BE2C (cell line): ENCODE results near the gene CKAP5.

Experiments
- DNase-seq: peaks from one replicate; pipeline ENCODE4 v3.0.0-alpha.2; 2020
- H3K27me3 ChIP-seq: fragments of 250-450 bp; sonication (Bioruptor Pico); 2 replicates; pipeline ENCODE4 v1.5.1; 2020; ENCODE audit warnings: mild to moderate bottlenecking
- H3K36me3 ChIP-seq: fragments of 250-450 bp; sonication (Bioruptor Pico); 2 replicates; pipeline ENCODE4 v1.5.1; 2020; ENCODE audit warnings: mild to moderate bottlenecking
- H3K4me1 ChIP-seq: fragments of 250-450 bp; sonication (Bioruptor Pico); 2 replicates; pipeline ENCODE4 v1.5.1; 2020
- H3K4me3 ChIP-seq: 2 replicates; pipeline ENCODE4 v1.5.1; 2011; ENCODE audit warnings: low read depth, low read length
- H3K9me3 ChIP-seq: fragments of 250-450 bp; sonication (Bioruptor Pico); 2 replicates; pipeline ENCODE4 v1.5.1; 2020
- TF ChIP-seq, protein P1 (sequence below): IDR thresholded peaks from 2 replicates; pipeline ENCODE4 v1.5.1; 2012; ENCODE audit warnings: mild to moderate bottlenecking, low read depth, low read length

CKAP5 gene

GRCh38 chr11:46743693-46744339 lies 102.3 kb downstream of the CKAP5 start:
- TF ChIP-seq, protein P1, sequence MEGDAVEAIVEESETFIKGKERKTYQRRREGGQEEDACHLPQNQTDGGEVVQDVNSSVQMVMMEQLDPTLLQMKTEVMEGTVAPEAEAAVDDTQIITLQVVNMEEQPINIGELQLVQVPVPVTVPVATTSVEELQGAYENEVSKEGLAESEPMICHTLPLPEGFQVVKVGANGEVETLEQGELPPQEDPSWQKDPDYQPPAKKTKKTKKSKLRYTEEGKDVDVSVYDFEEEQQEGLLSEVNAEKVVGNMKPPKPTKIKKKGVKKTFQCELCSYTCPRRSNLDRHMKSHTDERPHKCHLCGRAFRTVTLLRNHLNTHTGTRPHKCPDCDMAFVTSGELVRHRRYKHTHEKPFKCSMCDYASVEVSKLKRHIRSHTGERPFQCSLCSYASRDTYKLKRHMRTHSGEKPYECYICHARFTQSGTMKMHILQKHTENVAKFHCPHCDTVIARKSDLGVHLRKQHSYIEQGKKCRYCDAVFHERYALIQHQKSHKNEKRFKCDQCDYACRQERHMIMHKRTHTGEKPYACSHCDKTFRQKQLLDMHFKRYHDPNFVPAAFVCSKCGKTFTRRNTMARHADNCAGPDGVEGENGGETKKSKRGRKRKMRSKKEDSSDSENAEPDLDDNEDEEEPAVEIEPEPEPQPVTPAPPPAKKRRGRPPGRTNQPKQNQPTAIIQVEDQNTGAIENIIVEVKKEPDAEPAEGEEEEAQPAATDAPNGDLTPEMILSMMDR, result no peak
- Histone ChIP-seq H3K36me3 (peaks cover 36% of the 10 kb centered on the region), H3K9me3 (no peaks in the 10 kb centered on the region), H3K4me3 (no peak overlapping the region), H3K27me3 (no peaks in the 10 kb centered on the region), H3K4me1 (no peaks in the 10 kb centered on the region)
- DNase-seq, result no peak

GRCh38 chr11:46743043-46743442 lies 103.0 kb downstream of the CKAP5 start:
- H3K4me3 ChIP-seq, result no peak overlapping the region
- no peaks in the 10 kb centered on the region for H3K9me3 ChIP-seq
- TF ChIP-seq, protein P1, result no peak
- no peaks in the 10 kb centered on the region for H3K4me1 ChIP-seq
- no peaks in the 10 kb centered on the region for H3K27me3 ChIP-seq
- H3K36me3 ChIP-seq, result peaks cover 33% of the 10 kb centered on the region
- no peak for DNase-seq

DNA sequence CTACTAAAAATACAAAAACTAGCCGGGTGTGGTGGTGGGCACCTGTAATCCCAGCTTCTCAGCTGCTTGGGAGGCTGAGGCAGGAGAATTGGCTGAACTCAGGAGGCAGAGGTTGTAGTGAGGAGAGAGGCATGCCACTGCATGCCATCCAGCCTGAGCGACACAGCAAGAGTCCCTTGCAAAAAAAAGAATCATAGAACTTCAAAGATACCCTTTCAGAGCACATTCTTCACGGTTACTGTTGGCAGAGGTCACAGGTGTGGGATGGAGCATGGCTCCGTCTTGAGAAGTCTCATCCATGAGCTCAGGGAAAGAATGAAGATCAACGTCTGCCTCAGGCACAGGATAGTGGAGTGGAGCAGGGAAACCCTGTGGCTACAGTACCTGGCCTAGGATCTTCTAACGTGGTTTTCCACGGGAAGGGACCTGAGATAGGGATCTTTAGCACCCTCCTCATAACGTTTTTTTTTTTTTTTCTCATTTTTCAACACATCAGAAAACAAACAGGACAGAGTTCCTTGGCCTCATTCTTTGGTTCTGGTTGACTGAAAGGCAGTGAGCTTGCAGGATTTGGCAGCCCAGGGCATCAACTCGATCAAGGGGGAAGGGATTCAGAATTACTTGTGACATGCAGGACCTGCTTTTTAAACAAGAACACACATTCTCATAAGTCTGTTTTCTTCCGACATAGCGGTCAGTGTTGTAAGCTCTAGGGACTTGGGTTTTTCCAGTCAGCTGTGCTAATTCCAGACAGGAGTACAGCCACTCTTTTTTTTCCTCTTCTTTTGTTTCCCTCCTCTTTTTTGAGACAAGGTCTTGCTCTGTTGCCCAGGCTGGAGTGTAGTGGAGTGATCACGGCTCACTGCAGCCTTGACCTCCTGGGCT lies 104.2 kb downstream of the CKAP5 start:
- H3K36me3 ChIP-seq, result peaks cover 31% of the 10 kb centered on the region
- no peaks in the 10 kb centered on the region for H3K27me3 ChIP-seq
- TF ChIP-seq, protein P1, result no peak
- H3K4me1 ChIP-seq, result no peaks in the 10 kb centered on the region
- no peak overlapping the region for H3K4me3 ChIP-seq
- DNase-seq, result no peak
- H3K9me3 ChIP-seq, result no peaks in the 10 kb centered on the region

DNA sequence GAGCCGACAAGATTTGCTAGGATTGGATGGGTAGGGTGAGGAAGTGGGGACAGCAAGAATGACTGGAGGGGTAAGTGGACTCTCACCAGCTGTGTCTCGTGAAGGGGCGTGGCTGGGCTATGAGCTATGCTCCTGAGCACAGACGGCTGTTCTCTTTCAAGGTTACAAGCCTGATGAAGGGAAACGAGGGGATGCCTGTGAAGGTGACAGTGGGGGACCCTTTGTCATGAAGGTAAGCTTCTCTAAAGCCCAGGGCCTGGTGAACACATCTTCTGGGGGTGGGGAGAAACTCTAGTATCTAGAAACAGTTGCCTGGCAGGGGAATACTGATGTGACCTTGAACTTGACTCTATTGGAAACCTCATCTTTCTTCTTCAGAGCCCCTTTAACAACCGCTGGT lies 107.2 kb downstream of the CKAP5 start:
- H3K9me3 ChIP-seq, result no peaks in the 10 kb centered on the region
- no peaks in the 10 kb centered on the region for H3K4me1 ChIP-seq
- TF ChIP-seq, protein P1, result no peak
- no peak for DNase-seq
- peaks cover 17% of the 10 kb centered on the region for H3K36me3 ChIP-seq
- no peak overlapping the region for H3K4me3 ChIP-seq
- no peaks in the 10 kb centered on the region for H3K27me3 ChIP-seq

DNA sequence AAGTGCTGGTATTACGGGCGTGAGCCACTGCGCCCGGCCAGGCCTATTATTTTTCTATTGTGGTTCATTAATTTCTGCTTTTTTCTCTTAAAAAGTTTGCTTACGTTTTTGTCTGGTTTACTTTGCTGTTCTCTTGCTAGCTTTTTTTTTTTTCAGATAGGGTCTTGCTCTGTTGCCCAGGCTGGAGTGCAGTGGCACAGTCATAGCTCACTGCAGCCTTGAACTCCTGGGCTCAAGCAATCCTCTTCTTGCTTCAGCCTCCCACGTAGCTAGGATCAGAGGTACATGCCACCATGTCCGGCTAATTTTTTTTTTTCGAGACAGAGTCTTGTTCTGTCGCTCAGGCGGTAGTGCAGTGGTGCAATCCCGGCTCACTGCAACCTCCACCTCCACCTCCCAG lies 108.4 kb downstream of the CKAP5 start:
- TF ChIP-seq, protein P1, result no peak
- peaks cover 5% of the 10 kb centered on the region for H3K36me3 ChIP-seq
- H3K27me3 ChIP-seq, result no peaks in the 10 kb centered on the region
- no peaks in the 10 kb centered on the region for H3K9me3 ChIP-seq
- no peak overlapping the region for H3K4me3 ChIP-seq
- H3K4me1 ChIP-seq, result no peaks in the 10 kb centered on the region
- no peak for DNase-seq

DNA sequence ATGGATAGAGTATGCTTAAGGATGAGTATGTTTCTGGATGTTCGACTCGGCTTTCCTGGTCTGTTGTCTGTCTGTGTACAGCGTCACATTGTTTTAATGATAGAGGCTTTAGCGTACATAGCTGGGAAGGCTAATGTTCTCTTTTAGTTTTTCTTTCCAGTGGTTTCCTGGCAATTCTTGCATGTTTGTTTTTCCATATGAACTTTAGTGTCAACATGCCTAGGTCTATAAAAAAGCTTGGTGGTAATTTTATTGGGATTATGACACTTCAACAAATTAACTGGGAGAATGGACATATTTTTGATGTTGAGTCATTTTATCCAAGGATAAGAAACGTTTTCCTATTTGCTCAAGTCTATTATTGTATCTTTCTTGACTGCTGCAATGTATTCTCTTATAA lies 109.5 kb downstream of the CKAP5 start:
- H3K4me1 ChIP-seq, result no peaks in the 10 kb centered on the region
- H3K27me3 ChIP-seq, result no peaks in the 10 kb centered on the region
- TF ChIP-seq, protein P1, result no peak
- no peak overlapping the region for H3K4me3 ChIP-seq
- no peaks in the 10 kb centered on the region for H3K36me3 ChIP-seq
- DNase-seq, result no peak
- no peaks in the 10 kb centered on the region for H3K9me3 ChIP-seq
